ENCODE data around the gene MYO5A.

MYO5A gene

DNA sequence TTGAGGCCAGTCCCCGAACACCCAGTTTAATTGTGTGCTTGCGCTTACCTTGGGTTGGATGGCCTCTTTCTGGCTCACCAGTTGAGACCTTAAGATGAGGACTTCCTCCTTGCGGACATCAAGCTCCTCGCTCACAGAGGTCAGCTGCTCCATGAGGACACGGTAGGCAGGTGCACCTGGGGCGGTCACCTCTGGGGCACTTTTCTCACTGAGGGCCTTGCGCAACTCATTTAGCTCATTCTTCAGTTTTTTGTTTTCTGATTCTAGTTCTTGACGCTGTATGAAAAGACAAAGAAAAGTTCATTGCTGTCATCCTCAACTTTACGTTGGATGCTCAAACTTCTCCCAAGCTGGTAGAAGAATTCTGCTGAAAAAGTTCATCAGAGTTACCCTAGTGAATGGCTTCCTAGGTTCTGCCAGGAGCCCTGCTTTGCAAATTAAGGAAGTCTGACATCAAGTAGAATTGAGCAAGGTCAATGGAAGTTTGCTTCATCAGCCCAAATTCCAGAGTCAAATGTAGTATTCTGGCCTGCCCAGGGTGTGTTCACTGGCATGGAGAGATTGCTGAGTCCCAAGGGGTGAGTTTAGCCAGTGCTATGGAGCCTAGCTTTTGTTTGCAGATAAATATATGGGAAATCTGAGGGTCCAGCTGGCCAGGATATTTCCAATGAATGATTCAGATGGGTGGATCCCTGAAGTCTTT, 177.3 kb downstream of the MYO5A start (continued):
- TF ChIP-seq, protein P1, sequence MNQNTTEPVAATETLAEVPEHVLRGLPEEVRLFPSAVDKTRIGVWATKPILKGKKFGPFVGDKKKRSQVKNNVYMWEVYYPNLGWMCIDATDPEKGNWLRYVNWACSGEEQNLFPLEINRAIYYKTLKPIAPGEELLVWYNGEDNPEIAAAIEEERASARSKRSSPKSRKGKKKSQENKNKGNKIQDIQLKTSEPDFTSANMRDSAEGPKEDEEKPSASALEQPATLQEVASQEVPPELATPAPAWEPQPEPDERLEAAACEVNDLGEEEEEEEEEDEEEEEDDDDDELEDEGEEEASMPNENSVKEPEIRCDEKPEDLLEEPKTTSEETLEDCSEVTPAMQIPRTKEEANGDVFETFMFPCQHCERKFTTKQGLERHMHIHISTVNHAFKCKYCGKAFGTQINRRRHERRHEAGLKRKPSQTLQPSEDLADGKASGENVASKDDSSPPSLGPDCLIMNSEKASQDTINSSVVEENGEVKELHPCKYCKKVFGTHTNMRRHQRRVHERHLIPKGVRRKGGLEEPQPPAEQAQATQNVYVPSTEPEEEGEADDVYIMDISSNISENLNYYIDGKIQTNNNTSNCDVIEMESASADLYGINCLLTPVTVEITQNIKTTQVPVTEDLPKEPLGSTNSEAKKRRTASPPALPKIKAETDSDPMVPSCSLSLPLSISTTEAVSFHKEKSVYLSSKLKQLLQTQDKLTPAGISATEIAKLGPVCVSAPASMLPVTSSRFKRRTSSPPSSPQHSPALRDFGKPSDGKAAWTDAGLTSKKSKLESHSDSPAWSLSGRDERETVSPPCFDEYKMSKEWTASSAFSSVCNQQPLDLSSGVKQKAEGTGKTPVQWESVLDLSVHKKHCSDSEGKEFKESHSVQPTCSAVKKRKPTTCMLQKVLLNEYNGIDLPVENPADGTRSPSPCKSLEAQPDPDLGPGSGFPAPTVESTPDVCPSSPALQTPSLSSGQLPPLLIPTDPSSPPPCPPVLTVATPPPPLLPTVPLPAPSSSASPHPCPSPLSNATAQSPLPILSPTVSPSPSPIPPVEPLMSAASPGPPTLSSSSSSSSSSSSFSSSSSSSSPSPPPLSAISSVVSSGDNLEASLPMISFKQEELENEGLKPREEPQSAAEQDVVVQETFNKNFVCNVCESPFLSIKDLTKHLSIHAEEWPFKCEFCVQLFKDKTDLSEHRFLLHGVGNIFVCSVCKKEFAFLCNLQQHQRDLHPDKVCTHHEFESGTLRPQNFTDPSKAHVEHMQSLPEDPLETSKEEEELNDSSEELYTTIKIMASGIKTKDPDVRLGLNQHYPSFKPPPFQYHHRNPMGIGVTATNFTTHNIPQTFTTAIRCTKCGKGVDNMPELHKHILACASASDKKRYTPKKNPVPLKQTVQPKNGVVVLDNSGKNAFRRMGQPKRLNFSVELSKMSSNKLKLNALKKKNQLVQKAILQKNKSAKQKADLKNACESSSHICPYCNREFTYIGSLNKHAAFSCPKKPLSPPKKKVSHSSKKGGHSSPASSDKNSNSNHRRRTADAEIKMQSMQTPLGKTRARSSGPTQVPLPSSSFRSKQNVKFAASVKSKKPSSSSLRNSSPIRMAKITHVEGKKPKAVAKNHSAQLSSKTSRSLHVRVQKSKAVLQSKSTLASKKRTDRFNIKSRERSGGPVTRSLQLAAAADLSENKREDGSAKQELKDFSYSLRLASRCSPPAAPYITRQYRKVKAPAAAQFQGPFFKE (tag by site-specific recombination; IDR thresholded peaks at IDR 0.05; ENCODE audit: borderline replicate concordance): no peak
- TF ChIP-seq ZNF560 (tag by site-specific recombination; IDR thresholded peaks at IDR 0.05; ENCODE audit: borderline replicate concordance) (no peak), ZNF501 (tag by site-specific recombination; IDR thresholded peaks at IDR 0.05) (no peak), ZNF2 (tag by site-specific recombination; IDR thresholded peaks at IDR 0.05) (no peak), ZNF843 (tag by site-specific recombination; IDR thresholded peaks at IDR 0.05) (no peak), ZSCAN23 (tag by site-specific recombination; IDR thresholded peaks at IDR 0.05) (no peak), ZNF670 (tag by site-specific recombination; IDR thresholded peaks at IDR 0.05; ENCODE audit: low read depth) (no peak), ZNF768 (tag by site-specific recombination; IDR thresholded peaks at IDR 0.05) (no peak), ZFP41 (tag by site-specific recombination; IDR thresholded peaks at IDR 0.05; ENCODE audit: borderline replicate concordance) (no peak)
- TF ChIP-seq, protein P2, sequence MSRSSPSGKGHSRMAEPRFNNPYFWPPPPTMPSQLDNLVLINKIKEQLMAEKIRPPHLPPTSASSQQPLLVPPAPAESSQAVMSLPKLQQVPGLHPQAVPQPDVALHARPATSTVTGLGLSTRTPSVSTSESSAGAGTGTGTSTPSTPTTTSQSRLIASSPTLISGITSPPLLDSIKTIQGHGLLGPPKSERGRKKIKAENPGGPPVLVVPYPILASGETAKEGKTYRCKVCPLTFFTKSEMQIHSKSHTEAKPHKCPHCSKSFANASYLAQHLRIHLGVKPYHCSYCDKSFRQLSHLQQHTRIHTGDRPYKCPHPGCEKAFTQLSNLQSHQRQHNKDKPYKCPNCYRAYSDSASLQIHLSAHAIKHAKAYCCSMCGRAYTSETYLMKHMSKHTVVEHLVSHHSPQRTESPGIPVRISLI (tag by site-specific recombination; IDR thresholded peaks at IDR 0.05): no peak
- TF ChIP-seq, protein P3, sequence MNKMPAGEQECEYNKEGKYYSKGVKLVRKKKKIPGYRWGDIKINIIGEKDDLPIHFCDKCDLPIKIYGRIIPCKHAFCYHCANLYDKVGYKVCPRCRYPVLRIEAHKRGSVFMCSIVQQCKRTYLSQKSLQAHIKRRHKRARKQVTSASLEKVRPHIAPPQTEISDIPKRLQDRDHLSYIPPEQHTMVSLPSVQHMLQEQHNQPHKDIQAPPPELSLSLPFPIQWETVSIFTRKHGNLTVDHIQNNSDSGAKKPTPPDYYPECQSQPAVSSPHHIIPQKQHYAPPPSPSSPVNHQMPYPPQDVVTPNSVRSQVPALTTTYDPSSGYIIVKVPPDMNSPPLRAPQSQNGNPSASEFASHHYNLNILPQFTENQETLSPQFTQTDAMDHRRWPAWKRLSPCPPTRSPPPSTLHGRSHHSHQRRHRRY (tag by site-specific recombination; IDR thresholded peaks at IDR 0.05): no peak

GRCh38 chr15:52350423-52350822, 178.3 kb downstream of the MYO5A start:
- CTCF ChIA-PET: interaction anchor here (1.0 kb wide), 1 partner anchor 17 kb away, joined by 3 read pairs; no protein-coding TSS in a partner anchor
- no peaks in the 10 kb centered on the region for H3K4me1 ChIP-seq (ENCODE audit: control insufficient read depth, insufficient read depth, low read length)
- no peak overlapping the region for H3K4me3 ChIP-seq (ENCODE audit: low read depth, low read length)
- POLR2A ChIA-PET: no interaction called here
- no peaks in the 10 kb centered on the region for H3K9me3 ChIP-seq (ENCODE audit: control insufficient read depth, insufficient read depth, low read depth, low read length)
- no peak overlapping the region for H3K27ac ChIP-seq (ENCODE audit: extremely low read depth, low read depth, low read length)
- peaks cover 0 to 22% of the 10 kb centered on the region in 2 experiments; a peak in 1 of 3 replicates for H3K36me3 ChIP-seq (ENCODE audit: control insufficient read depth in 2 of 2, insufficient read depth in 1 of 2, low read length in 2 of 2)
- TF ChIP-seq CTCF (tag by site-specific recombination; IDR thresholded peaks at IDR 0.05) (no peak), ZNF274 (IDR thresholded peaks at IDR 0.05; ENCODE audit: low read length) (no peak), ZNF274 (tag by site-specific recombination; IDR thresholded peaks at IDR 0.05; ENCODE audit: borderline replicate concordance) (no peak), ZNF138 (tag by site-specific recombination; IDR thresholded peaks at IDR 0.05; ENCODE audit: borderline replicate concordance) (no peak), ZNF600 (tag by site-specific recombination; IDR thresholded peaks at IDR 0.05) (no peak), OVOL3 (tag by site-specific recombination; IDR thresholded peaks at IDR 0.05) (no peak), ZNF843 (tag by site-specific recombination; IDR thresholded peaks at IDR 0.05) (no peak)
- TF ChIP-seq, protein P4, sequence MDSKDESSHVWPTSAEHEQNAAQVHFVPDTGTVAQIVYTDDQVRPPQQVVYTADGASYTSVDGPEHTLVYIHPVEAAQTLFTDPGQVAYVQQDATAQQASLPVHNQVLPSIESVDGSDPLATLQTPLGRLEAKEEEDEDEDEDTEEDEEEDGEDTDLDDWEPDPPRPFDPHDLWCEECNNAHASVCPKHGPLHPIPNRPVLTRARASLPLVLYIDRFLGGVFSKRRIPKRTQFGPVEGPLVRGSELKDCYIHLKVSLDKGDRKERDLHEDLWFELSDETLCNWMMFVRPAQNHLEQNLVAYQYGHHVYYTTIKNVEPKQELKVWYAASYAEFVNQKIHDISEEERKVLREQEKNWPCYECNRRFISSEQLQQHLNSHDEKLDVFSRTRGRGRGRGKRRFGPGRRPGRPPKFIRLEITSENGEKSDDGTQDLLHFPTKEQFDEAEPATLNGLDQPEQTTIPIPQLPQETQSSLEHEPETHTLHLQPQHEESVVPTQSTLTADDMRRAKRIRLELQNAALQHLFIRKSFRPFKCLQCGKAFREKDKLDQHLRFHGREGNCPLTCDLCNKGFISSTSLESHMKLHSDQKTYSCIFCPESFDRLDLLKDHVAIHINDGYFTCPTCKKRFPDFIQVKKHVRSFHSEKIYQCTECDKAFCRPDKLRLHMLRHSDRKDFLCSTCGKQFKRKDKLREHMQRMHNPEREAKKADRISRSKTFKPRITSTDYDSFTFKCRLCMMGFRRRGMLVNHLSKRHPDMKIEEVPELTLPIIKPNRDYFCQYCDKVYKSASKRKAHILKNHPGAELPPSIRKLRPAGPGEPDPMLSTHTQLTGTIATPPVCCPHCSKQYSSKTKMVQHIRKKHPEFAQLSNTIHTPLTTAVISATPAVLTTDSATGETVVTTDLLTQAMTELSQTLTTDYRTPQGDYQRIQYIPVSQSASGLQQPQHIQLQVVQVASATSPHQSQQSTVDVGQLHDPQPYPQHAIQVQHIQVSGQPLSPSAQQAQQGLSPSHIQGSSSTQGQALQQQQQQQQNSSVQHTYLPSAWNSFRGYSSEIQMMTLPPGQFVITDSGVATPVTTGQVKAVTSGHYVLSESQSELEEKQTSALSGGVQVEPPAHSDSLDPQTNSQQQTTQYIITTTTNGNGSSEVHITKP (tag by site-specific recombination; IDR thresholded peaks at IDR 0.05): no peak

All from HEK293 (cell line).